GM18873 (cell line): ENCODE results near the gene OARD1.

Experiments
- ATAC-seq: cut with Tn5 transposase; IDR thresholded peaks from one replicate; pipeline ENCODE4 v1.9.1; 2021; ENCODE audit warnings: mild to moderate bottlenecking, moderate library complexity, moderate number of reproducible peaks; ENCODE audit not compliant: unreplicated experiment, low FRiP score

The OARD1 gene

DNA sequence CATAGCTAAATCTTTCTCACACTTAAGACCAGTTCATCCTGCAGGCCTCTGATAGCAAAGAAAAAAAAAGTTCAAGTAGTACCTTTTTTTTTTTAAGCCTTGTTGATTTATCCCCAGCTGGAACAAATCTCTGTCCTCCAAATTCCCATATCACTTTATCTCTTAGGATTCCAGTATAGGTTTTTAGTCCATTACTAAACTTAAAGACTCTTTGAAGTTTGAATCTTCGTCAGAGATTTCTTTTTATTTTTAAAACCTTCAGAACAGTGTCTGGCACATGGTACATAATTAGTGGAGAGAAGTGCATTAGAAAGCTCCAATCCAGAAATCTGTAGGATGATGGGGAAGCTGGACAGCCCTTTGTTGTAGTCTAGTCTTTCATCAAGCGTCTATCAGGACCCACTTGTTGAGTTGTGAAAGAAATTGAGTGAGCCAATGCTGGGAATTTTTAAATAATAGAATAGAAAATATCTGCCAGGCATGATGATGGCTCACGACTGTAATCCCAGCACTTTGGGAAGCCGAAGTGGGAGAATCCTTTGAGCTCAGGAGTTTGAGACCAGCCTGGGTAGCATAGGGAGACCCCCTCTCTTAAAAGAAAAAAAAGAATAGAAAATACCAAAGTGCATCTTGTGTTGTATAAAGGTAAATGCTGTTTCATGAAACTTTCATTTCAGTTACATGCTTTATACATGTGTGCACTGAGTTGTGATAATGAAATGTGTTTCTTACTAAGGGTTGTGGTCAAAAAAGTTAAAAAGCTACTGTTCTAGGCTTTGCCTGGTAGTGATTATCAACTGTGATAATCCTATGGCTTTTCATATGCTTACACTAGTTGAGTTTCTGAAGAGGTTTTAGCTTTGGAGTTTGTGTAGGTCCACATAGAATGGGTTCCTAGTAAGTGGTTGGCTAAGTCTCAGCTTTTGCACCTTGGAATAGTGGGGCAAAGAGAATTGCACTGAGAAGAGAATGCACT is 3.8 kb upstream of the OARD1 start:
- no peak for ATAC-seq

- ATAC-seq = no peak
Measured at GRCh38 chr6:41074692-41075436, 2.7 kb upstream of the OARD1 start.

GRCh38 chr6:41073968-41074691 is 2.0 kb upstream of the OARD1 start:
- ATAC-seq = no peak

DNA sequence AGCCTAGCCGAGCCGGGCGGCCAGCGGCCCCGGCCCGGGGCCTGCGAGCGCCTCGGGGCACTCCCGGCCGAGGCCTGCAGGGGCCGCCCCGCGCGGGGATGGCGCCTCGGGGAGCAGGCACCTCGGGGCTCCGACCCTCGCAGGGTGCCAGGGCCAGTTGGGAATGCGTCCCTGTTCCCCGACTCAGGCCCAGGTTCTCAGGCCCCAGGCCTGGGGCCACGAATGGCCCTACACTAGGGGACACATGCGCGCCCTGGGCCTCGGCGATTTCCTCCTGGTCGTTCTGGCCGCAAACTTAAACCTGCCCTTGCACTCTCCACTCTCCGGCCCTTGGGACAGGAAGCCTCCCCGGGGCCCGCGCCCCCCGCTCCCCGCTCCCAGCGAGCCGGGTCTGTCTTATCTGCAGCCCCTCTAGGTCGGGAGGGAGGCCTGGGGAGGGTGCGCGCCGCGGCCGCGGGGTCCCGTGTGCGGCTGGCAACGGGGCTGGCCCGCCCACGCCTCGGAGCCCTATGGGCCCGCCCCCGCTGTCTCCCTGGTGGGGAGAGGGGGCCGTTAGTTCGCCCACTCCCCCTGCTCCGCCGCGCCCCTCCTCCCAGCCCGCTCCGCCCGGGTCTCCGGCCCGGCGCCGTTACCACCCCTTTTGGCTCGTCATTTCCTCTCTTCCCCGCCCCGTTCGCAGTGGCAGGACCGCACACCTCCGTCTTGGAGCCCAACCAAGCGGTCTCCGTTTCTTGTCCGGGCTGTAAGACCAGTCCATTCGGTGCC is 1.2 kb upstream of the OARD1 start:
- peak; percentile 14 for ATAC-seq

- ATAC-seq = peak; percentile 64
Measured at GRCh38 chr6:41072836-41073202, 663 bp upstream of the OARD1 start, which contains the start of gene NFYA. TSS of gene NFYA (plus strand) at chr6:41072974. CDS start at chr6:41079090, 6,116 bp downstream.

GRCh38 chr6:41071501-41071922 is 644 bp downstream of the OARD1 start:
- ATAC-seq = no peak

DNA sequence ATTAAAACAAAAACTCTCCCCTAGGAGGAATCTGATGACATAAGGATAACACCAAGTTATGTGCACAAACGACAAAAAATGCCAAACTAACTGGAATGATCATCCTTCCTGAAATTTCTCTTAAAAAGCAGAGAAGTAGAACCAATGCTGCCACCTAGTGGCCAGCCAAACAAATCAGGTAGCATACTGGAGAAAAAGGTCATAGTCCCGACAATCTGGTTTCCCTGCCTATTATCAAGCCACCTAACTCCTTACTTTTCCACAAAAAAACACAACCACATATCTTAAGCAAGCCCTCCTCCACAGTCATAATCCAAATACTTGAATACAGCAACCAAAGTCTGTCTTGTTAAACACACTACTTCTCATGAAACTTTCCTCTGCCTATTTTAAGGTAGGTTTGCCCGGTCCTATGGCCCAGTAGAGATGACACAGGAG is 5.3 kb downstream of the OARD1 start:
- ATAC-seq = no peak

DNA sequence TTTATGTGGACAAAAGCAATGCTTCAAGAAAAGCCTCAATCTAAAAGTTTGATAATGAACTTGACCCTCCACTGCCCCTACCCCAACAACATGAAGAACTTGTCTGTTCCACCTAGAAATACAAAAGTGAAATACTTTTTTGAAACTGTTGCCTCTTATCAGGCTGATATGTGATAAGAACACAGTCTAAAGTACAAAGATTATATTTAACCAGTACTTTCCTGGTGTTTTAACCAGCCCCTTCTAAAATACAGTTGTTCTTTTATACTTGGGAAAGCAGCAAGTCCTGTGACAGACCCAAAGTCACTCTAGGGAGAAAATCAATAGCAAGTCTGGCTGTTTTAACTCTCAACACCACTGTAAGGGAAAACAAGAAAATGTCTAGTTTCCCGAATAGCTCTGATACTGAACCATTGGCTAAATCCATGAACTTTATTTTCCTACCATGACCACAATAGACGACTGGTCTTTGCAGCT is 6.6 kb downstream of the OARD1 start:
- ATAC-seq = no peak

DNA sequence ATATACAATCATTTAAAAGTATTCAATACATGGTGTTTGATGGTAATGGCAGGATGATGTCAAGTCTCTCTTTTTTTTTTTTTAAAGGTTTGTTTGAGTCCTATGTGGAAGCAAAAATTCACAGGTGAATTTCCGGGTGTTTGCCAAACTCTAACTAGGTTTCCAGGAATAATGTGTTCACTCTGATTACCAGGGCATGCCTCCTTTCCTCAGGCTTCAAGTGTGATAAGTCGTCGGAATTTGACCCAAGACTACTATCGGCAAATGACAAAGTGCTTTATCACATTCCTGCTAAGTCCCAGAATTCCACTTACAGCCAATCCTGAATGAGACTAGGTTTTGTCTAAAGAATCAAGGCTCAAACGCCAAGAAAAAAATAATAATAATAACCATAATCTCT is 7.3 kb downstream of the OARD1 start:
- no peak for ATAC-seq

DNA sequence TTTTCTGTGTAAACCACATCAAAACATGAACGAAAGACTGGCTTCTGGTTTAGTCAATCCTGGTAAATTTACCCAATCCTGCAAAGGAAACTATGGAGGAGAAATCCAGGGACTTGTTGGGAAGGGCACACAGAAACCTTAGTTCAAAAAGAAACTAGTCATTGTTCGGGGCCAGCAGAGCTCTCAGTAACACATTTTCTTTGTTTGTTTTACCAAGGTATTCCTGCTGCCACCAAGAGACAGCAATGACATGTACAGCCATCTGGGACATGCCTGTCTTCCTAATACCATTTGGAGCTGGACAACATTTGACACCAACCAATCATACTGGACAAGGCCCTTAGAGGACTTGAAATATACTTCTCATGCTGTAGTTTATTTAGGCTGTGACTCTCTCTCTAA is 8.3 kb downstream of the OARD1 start:
- ATAC-seq = no peak

DNA sequence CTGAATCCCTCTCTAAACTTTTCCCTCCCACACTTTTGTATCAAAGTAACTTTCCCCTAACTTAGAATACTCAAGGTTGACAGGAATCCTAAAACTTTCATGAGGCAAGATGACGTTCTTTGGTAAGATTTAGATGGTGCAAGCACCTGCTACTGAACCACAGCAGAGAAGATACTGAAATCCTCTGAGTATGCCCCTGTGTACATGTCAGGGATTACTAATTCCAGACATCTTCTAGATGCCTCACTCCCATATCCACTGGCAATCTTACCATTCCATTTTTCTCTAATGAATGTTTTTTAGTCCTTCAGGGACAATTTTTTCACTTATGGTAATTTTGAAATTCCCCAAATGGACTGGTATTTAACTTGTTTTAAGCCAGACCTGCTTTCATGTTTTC is 10.1 kb downstream of the OARD1 start:
- ATAC-seq = no peak

- no peak for ATAC-seq
Measured at GRCh38 chr6:41061196-41061726, 10.9 kb downstream of the OARD1 start.

GRCh38 chr6:41059556-41059955 is 12.6 kb downstream of the OARD1 start:
- no peak for ATAC-seq

DNA sequence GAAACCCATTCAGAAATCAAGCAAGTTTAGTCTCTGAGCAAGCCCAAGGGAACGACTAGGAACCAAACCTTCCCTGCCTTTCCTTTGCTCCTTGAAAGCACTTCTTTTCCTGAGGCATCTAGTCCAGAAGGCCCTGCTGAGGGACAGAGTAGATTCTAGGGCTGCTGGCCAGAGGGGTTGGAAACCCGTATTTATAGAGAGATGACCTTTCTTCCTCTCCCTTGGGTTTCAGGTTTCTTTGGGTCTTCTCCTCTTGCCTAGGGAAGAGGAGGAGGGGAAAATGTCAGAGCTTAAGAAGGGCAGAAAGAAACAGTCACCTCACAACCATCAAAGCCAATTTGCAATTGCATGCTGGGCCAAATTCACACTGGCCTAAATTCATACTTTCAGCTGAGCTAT is 13.4 kb downstream of the OARD1 start:
- ATAC-seq = no peak

DNA sequence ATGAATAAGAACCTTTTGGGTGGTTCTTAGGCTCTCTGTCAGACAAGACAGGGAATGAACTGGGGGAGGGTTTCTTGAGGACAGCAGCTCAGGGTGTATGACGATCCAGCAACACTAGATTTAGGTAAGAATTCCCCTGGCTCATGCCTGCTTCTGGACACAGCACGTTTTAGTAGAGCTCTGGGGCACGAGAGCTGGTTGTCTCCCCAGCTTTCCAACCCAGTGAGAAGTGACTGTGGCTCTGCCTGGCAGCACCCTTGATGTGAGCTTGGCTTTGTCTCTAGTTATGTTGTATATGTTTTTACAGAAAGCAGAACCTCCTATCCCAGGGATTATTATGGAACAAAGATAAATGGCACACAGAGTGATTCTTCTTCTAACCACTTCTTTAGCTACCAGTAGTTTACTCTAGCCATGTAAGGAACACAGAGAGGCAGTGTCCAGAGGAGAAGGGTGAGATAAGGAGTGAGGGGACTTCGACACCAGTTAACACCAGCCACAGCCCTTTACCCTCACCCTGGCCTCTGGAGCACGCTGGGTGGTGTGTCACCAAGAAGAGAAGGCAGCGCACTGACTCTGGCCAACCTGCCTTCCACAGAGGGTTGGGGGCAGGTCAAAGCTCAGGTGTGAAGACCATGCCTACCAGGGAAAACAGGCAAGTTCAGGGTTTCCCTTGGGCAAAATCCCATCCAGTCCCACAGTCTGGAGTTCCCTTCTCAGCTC is 15.2 kb downstream of the OARD1 start:
- no peak for ATAC-seq

- ATAC-seq = no peak
Measured at GRCh38 chr6:41055149-41055548, 17.0 kb downstream of the OARD1 start.

DNA sequence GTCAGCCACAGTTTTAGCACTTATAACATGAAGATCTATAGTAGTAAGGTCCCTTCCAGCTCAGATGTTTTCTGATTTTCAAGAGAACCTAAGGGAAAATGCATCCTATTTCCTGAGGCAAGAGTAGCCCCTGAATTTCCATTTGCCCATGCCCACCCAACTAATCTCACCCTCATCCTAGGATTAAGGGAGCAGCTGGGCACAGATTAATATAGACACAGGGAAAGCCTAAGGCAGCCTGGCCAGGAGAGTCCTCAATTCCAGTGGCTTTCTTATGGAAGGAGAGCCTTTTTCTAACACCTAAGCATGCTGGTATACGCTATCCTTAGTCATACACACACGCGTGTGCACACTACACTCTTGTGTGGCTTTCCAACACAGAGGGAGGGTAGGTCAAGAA is 17.6 kb downstream of the OARD1 start:
- no peak for ATAC-seq

DNA sequence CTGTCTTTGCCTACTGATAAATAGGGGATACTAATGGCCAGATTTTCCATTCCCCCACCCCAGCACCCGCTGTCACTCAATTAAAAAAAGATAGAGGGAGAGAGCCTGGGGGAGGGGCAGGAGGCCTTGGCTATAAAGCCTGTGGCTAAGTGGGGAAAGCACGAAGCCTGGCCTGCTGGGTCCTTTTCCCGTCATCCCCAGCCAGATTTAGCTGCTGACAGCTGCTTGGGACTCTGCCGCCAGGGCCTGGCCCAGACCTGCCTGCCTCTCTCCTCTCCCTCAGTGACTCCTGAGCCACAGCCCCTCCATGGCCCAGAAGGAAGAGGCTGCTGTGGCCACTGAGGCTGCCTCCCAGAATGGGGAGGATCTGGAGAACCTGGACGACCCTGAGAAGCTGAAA is 19.1 kb downstream of the OARD1 start, which contains the start of gene APOBEC2:
Gene APOBEC2 (plus strand): TSS at position 162 of the 400 bp plus-strand sequence. CDS start 146 bp downstream, at position 308.
- no peak for ATAC-seq

GRCh38 chr6:41051873-41052272 is 20.3 kb downstream of the OARD1 start:
- no peak for ATAC-seq
